GM12873 (cell line): Measurements from ENCODE around the gene MBD5.

Experiments used
- CTCF ChIP-seq: IDR thresholded peaks from 2 replicates; pipeline ENCODE4 v1.5.1; 2012; ENCODE audit warnings: low read depth, mild to moderate bottlenecking, moderate library complexity, low read length, control low read depth; ENCODE audit not compliant: insufficient read depth; ENCODE audit errors: missing control alignments

The MBD5 gene

GRCh38 chr2:148048475-148049221 is 27.8 kb downstream of the MBD5 start:
- no peak for TF ChIP-seq CTCF

- TF ChIP-seq CTCF, result no peak
Observed at GRCh38 chr2:148049284-148049683, 28.4 kb downstream of the MBD5 start.

GRCh38 chr2:148052687-148053086 is 31.8 kb downstream of the MBD5 start:
- TF ChIP-seq CTCF, result no peak

GRCh38 chr2:148058641-148059040 is 37.8 kb downstream of the MBD5 start:
- TF ChIP-seq CTCF, result no peak

- TF ChIP-seq CTCF, result no peak
Observed at GRCh38 chr2:148063633-148064032, 42.7 kb downstream of the MBD5 start.

GRCh38 chr2:148065936-148066335 is 45.0 kb downstream of the MBD5 start:
- TF ChIP-seq CTCF, result no peak

- no peak for TF ChIP-seq CTCF
Observed at GRCh38 chr2:148067801-148068200, 46.9 kb downstream of the MBD5 start.
